HEK293 (cell line): ENCODE data around the gene MYRIP.

Source experiments
- TCF7L2 ChIP-seq: IDR thresholded peaks from 2 replicates; pipeline ENCODE4 v1.6.1; 2011; ENCODE audit warnings: low read depth, mild to moderate bottlenecking, inconsistent platforms, low read length, moderate library complexity, borderline replicate concordance
- ZBTB7A ChIP-seq: fragments of 450-650 bp; formaldehyde crosslinking; IDR thresholded peaks from 2 replicates; pipeline ENCODE4 v1.5.1; 2016; ENCODE audit warnings: low read depth, missing biosample characterization, missing genetic modification characterization
- ZNF18 ChIP-seq: fragments of 450-650 bp; formaldehyde crosslinking; IDR thresholded peaks from 2 replicates; pipeline ENCODE4 v1.5.1; 2016; ENCODE audit warnings: missing biosample characterization, missing genetic modification characterization
- ZNF747 ChIP-seq: fragments of 450-650 bp; formaldehyde crosslinking; IDR thresholded peaks from 2 replicates; pipeline ENCODE4 v1.5.1; 2016; ENCODE audit warnings: missing biosample characterization, missing genetic modification characterization
- TF ChIP-seq, protein P1 (sequence below): fragments of 450-650 bp; formaldehyde crosslinking; IDR thresholded peaks from 2 replicates; pipeline ENCODE4 v1.5.1; 2016; ENCODE audit warnings: missing biosample characterization, missing genetic modification characterization, borderline replicate concordance

GRCh38 chr3:40254491-40254890 lies 445.1 kb downstream of the MYRIP start:
- TF ChIP-seq ZNF18 (tag by site-specific recombination) (no peak), TCF7L2 (no peak), ZNF747 (no peak), ZBTB7A (no peak)
- TF ChIP-seq, protein P1, sequence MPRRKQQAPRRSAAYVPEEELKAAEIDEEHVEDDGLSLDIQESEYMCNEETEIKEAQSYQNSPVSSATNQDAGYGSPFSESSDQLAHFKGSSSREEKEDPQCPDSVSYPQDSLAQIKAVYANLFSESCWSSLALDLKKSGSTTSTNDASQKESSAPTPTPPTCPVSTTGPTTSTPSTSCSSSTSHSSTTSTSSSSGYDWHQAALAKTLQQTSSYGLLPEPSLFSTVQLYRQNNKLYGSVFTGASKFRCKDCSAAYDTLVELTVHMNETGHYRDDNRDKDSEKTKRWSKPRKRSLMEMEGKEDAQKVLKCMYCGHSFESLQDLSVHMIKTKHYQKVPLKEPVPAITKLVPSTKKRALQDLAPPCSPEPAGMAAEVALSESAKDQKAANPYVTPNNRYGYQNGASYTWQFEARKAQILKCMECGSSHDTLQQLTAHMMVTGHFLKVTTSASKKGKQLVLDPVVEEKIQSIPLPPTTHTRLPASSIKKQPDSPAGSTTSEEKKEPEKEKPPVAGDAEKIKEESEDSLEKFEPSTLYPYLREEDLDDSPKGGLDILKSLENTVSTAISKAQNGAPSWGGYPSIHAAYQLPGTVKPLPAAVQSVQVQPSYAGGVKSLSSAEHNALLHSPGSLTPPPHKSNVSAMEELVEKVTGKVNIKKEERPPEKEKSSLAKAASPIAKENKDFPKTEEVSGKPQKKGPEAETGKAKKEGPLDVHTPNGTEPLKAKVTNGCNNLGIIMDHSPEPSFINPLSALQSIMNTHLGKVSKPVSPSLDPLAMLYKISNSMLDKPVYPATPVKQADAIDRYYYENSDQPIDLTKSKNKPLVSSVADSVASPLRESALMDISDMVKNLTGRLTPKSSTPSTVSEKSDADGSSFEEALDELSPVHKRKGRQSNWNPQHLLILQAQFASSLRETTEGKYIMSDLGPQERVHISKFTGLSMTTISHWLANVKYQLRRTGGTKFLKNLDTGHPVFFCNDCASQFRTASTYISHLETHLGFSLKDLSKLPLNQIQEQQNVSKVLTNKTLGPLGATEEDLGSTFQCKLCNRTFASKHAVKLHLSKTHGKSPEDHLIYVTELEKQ, result no peak
